GM12878 (cell line): ENCODE data around the gene MT1E. TPM values are rescaled to one million over a fixed set of nuclear protein-coding genes. Genes with fewer than 3 reads are reported as not detected.

Experiments used
- CHD4 ChIP-seq: fragments of 200-600 bp; sonication (generic); IDR thresholded peaks from 2 replicates; pipeline ENCODE4 v1.6.1; 2016; ENCODE audit warnings: mild to moderate bottlenecking
- CREB1 ChIP-seq: IDR thresholded peaks from 2 replicates; pipeline ENCODE4 v1.6.1; 2012; ENCODE audit warnings: low read depth, mild to moderate bottlenecking, inconsistent platforms
- FOXM1 ChIP-seq: IDR thresholded peaks from 2 replicates; pipeline ENCODE4 v1.6.1; 2012; ENCODE audit warnings: low read depth, mild to moderate bottlenecking, inconsistent platforms, low read length, moderate library complexity
- KDM1A ChIP-seq: fragments of 200-600 bp; sonication (generic); IDR thresholded peaks from 2 replicates; pipeline ENCODE4 v1.6.1; 2016; ENCODE audit warnings: borderline replicate concordance
- LARP7 ChIP-seq: fragments of 450-650 bp; IDR thresholded peaks from 2 replicates; pipeline ENCODE4 v1.6.1; 2017; ENCODE audit warnings: mild to moderate bottlenecking
- MTA3 ChIP-seq: IDR thresholded peaks from 2 replicates; pipeline ENCODE4 v1.6.1; 2012; ENCODE audit warnings: low read length, inconsistent platforms, borderline replicate concordance
- SIN3A ChIP-seq: IDR thresholded peaks from 2 replicates; pipeline ENCODE4 v1.6.1; 2012; ENCODE audit warnings: low read depth, low read length, improper control_type of control experiment
- SMAD5 ChIP-seq: IDR thresholded peaks from 2 replicates; pipeline ENCODE4 v1.6.1; 2016; ENCODE audit warnings: antibody characterized with exemption, low read depth
- SPI1 ChIP-seq: IDR thresholded peaks from 2 replicates; pipeline ENCODE4 v1.6.1; 2011; ENCODE audit warnings: low read depth, mild to moderate bottlenecking, low read length, moderate library complexity, borderline replicate concordance; ENCODE audit not compliant: insufficient read depth
- SUZ12 ChIP-seq: fragments of 200-600 bp; sonication (generic); IDR thresholded peaks from one replicate; pipeline ENCODE4 v1.6.1; 2018; ENCODE audit warnings: antibody characterized with exemption, mild to moderate bottlenecking; ENCODE audit not compliant: unreplicated experiment
- TAF1 ChIP-seq: IDR thresholded peaks from 2 replicates; pipeline ENCODE4 v1.6.1; 2011; ENCODE audit warnings: mild to moderate bottlenecking, low read depth, low read length, borderline replicate concordance
- ZNF384 ChIP-seq: IDR thresholded peaks from 2 replicates; pipeline ENCODE4 v1.6.1; 2012; ENCODE audit warnings: low read depth, mild to moderate bottlenecking, low read length, improper control_type of control experiment, borderline replicate concordance
- ZNF622 ChIP-seq: fragments of 450-650 bp; IDR thresholded peaks from 2 replicates; pipeline ENCODE4 v1.6.1; 2017; ENCODE audit warnings: mild to moderate bottlenecking, inconsistent platforms
- polyA plus RNA-seq, 11 experiments: library from polyadenylated mRNA; depleted of rRNA in 4 of 11; unstranded in 6 of 11; stranded (reverse) in 5 of 11; fragments of >200 nt; fragmentation: Nextera tagmentation in 4 of 11; fragmentation: Illumina TruSeq in 1 of 11; extraction: Ambion mirVana in 4 of 11; extraction: Trizol in 1 of 11; gene quantifications; 1 replicate in 1 of 11; 2 replicates in 10 of 11; pipeline versions ENCODE4 v1.2.1 to v1.2.3, GENCODE V29; 2011 to 2016; ENCODE audit warnings: inconsistent platforms in 2 of 11, missing spikeins in 2 of 11, low read depth in 1 of 11
- total RNA-seq, 4 experiments: library from RNA; depleted of rRNA in 3 of 4; stranded (reverse); fragments of >200 nt in 3 of 4; fragmentation: Illumina TruSeq in 1 of 4; extraction: Trizol in 1 of 4; gene quantifications; 2 replicates each; pipeline versions ENCODE4 v1.2.1 to v1.2.3, GENCODE V29; 2013 to 2021
- TF ChIP-seq, protein P1 (sequence below): fragments of 450-650 bp; IDR thresholded peaks from 2 replicates; pipeline ENCODE4 v1.6.1; 2017; ENCODE audit warnings: mild to moderate bottlenecking, moderate library complexity
- TF ChIP-seq, protein P2 (sequence below): fragments of 450-650 bp; conservative IDR thresholded peaks from 2 replicates; pipeline ENCODE4 v1.6.1; 2017; ENCODE audit warnings: mild to moderate bottlenecking, moderate library complexity
- TF ChIP-seq, protein P3 (sequence below): fragments of 150-350 bp; IDR thresholded peaks from 2 replicates; pipeline ENCODE4 v1.6.1; 2016; ENCODE audit warnings: low read depth, low read length
- TF ChIP-seq, protein P4 (sequence below): fragments of 450-650 bp; IDR thresholded peaks from 2 replicates; pipeline ENCODE4 v1.6.1; 2014; ENCODE audit warnings: mild to moderate bottlenecking
- TF ChIP-seq, protein P5 (sequence below): fragments of 450-650 bp; IDR thresholded peaks from 2 replicates; pipeline ENCODE4 v1.6.1; 2017; ENCODE audit warnings: mild to moderate bottlenecking

The MT1E gene
- total and polyA plus RNA-seq, 10 of the 15 experiments (the other 5 are each of a cell fraction or from before 2014, with no cell fraction given) = 5.8 to 22.3 (median 16.5) TPM

DNA sequence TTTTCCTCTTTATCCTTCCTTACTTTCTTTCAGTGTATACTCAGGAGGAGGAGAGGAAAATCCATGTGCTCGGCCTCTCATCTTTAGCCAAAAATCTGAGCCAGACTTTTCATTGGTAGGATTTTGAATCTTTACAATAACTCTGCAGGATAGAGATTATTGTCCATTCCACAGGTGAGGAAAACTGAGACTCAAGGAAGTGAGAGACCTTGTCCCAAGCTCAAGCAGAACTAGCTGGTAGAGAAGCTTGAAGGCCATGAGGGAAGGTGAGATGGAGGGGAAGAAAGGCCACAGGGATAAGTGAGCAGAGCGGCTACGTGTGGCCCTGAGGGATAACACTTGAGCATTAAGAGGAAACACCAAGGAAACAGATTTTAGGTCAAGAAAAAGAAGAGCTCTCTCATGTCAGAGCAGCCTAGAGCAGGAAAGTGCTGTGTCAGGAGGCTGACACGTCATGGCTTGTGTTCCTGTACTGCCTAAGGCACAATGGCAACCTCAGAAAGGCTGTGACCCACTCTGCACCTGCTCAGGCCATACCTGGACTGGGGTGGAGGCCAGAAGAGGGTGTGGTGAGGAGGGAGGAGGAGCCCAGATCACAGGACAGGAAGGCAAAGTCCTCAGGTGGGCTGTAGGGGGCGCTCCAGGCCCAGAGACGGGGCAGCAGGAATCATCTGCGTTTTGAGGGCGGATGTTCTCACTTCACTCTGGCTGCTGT lies 48.8 kb upstream of the MT1E start (continued):
- TF ChIP-seq, protein P1, sequence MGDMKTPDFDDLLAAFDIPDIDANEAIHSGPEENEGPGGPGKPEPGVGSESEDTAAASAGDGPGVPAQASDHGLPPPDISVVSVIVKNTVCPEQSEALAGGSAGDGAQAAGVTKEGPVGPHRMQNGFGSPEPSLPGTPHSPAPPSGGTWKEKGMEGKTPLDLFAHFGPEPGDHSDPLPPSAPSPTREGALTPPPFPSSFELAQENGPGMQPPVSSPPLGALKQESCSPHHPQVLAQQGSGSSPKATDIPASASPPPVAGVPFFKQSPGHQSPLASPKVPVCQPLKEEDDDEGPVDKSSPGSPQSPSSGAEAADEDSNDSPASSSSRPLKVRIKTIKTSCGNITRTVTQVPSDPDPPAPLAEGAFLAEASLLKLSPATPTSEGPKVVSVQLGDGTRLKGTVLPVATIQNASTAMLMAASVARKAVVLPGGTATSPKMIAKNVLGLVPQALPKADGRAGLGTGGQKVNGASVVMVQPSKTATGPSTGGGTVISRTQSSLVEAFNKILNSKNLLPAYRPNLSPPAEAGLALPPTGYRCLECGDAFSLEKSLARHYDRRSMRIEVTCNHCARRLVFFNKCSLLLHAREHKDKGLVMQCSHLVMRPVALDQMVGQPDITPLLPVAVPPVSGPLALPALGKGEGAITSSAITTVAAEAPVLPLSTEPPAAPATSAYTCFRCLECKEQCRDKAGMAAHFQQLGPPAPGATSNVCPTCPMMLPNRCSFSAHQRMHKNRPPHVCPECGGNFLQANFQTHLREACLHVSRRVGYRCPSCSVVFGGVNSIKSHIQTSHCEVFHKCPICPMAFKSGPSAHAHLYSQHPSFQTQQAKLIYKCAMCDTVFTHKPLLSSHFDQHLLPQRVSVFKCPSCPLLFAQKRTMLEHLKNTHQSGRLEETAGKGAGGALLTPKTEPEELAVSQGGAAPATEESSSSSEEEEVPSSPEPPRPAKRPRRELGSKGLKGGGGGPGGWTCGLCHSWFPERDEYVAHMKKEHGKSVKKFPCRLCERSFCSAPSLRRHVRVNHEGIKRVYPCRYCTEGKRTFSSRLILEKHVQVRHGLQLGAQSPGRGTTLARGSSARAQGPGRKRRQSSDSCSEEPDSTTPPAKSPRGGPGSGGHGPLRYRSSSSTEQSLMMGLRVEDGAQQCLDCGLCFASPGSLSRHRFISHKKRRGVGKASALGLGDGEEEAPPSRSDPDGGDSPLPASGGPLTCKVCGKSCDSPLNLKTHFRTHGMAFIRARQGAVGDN = no peak
- TF ChIP-seq MTA3 (no peak), CHD4 (no peak), ZNF622 (no peak), LARP7 (no peak; the same call in 1 of the 2 replicates), CREB1 (no peak), SMAD5 (no peak), TAF1 (no peak), SUZ12 (no peak), FOXM1 (no peak), SPI1 (no peak), KDM1A (no peak), ZNF384 (no peak), SIN3A (no peak)
- TF ChIP-seq, protein P2, sequence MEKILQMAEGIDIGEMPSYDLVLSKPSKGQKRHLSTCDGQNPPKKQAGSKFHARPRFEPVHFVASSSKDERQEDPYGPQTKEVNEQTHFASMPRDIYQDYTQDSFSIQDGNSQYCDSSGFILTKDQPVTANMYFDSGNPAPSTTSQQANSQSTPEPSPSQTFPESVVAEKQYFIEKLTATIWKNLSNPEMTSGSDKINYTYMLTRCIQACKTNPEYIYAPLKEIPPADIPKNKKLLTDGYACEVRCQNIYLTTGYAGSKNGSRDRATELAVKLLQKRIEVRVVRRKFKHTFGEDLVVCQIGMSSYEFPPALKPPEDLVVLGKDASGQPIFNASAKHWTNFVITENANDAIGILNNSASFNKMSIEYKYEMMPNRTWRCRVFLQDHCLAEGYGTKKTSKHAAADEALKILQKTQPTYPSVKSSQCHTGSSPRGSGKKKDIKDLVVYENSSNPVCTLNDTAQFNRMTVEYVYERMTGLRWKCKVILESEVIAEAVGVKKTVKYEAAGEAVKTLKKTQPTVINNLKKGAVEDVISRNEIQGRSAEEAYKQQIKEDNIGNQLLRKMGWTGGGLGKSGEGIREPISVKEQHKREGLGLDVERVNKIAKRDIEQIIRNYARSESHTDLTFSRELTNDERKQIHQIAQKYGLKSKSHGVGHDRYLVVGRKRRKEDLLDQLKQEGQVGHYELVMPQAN = no peak
- TF ChIP-seq, protein P3, sequence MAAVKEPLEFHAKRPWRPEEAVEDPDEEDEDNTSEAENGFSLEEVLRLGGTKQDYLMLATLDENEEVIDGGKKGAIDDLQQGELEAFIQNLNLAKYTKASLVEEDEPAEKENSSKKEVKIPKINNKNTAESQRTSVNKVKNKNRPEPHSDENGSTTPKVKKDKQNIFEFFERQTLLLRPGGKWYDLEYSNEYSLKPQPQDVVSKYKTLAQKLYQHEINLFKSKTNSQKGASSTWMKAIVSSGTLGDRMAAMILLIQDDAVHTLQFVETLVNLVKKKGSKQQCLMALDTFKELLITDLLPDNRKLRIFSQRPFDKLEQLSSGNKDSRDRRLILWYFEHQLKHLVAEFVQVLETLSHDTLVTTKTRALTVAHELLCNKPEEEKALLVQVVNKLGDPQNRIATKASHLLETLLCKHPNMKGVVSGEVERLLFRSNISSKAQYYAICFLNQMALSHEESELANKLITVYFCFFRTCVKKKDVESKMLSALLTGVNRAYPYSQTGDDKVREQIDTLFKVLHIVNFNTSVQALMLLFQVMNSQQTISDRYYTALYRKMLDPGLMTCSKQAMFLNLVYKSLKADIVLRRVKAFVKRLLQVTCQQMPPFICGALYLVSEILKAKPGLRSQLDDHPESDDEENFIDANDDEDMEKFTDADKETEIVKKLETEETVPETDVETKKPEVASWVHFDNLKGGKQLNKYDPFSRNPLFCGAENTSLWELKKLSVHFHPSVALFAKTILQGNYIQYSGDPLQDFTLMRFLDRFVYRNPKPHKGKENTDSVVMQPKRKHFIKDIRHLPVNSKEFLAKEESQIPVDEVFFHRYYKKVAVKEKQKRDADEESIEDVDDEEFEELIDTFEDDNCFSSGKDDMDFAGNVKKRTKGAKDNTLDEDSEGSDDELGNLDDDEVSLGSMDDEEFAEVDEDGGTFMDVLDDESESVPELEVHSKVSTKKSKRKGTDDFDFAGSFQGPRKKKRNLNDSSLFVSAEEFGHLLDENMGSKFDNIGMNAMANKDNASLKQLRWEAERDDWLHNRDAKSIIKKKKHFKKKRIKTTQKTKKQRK = no peak
- TF ChIP-seq, protein P4, sequence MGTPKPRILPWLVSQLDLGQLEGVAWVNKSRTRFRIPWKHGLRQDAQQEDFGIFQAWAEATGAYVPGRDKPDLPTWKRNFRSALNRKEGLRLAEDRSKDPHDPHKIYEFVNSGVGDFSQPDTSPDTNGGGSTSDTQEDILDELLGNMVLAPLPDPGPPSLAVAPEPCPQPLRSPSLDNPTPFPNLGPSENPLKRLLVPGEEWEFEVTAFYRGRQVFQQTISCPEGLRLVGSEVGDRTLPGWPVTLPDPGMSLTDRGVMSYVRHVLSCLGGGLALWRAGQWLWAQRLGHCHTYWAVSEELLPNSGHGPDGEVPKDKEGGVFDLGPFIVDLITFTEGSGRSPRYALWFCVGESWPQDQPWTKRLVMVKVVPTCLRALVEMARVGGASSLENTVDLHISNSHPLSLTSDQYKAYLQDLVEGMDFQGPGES = no peak
- TF ChIP-seq, protein P5, sequence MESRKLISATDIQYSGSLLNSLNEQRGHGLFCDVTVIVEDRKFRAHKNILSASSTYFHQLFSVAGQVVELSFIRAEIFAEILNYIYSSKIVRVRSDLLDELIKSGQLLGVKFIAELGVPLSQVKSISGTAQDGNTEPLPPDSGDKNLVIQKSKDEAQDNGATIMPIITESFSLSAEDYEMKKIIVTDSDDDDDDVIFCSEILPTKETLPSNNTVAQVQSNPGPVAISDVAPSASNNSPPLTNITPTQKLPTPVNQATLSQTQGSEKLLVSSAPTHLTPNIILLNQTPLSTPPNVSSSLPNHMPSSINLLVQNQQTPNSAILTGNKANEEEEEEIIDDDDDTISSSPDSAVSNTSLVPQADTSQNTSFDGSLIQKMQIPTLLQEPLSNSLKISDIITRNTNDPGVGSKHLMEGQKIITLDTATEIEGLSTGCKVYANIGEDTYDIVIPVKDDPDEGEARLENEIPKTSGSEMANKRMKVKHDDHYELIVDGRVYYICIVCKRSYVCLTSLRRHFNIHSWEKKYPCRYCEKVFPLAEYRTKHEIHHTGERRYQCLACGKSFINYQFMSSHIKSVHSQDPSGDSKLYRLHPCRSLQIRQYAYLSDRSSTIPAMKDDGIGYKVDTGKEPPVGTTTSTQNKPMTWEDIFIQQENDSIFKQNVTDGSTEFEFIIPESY = no peak
